B cell (primary cell): ENCODE data around the gene KCTD4. TPM values are rescaled to one million over a fixed set of nuclear protein-coding genes. Genes with fewer than 3 reads are reported as not detected.
"Not testable (repeated sequence)": the region's sequence is repeated elsewhere in the genome, so short reads cannot be mapped to it uniquely, and the experiment has no call there.

Experiments used
- ATAC-seq: fragments of 200-7000 bp; cut with Tn5 transposase; one replicate; pipeline ENCODE4 v1.10.0; 2021; ENCODE audit warnings: low read depth, mild to moderate bottlenecking, moderate number of reproducible peaks, moderate library complexity
- CTCF ChIA-PET: fragments of 350-600 bp; sonication (Branson Sonifier 250); formaldehyde crosslinking; loops from one replicate; lab custom pipeline; 2021; ENCODE audit warnings: antibody characterized with exemption, inconsistent platforms; lab: Charles Lee
- POLR2A ChIA-PET: fragments of 350-600 bp; sonication (Branson Sonifier 250); formaldehyde crosslinking; loops from one replicate; lab custom pipeline; 2021; ENCODE audit warnings: antibody characterized with exemption; lab: Charles Lee
- DNase-seq: peaks from one replicate; pipeline ENCODE4 v3.0.0; 2013
- H2AFZ ChIP-seq: 2 replicates; pipeline ENCODE4 v1.6.1; 2012; ENCODE audit warnings: mild to moderate bottlenecking, low read depth, low read length; ENCODE audit not compliant: insufficient read depth, poor library complexity, severe bottlenecking
- H3K27ac ChIP-seq, 2 donors: 1 replicate in 1 of 2; 2 replicates in 1 of 2; pipeline ENCODE4 v1.5.1; 2012 to 2013; ENCODE audit warnings: low read length in 2 of 2, mild to moderate bottlenecking in 2 of 2, moderate library complexity in 1 of 2
- H3K27me3 ChIP-seq, 4 experiments: fragments of 200-600 bp in 1 of 4; sonication (generic) in 1 of 4; replicated peaks in 1 of 4; 1 replicate in 2 of 4; 2 replicates in 2 of 4; pipeline versions ENCODE4 v1.6.1 to v1.7.0; 2013 to 2016; ENCODE audit warnings: low read length in 3 of 4, mild to moderate bottlenecking in 2 of 4, mixed read lengths in 1 of 4, moderate library complexity in 1 of 4; ENCODE audit not compliant: insufficient read depth in 4 of 4, control insufficient read depth in 3 of 4; ENCODE audit errors: control extremely low read depth in 1 of 4
- H3K36me3 ChIP-seq, 2 experiments: replicated peaks in 1 of 2; 1 replicate in 1 of 2; 2 replicates in 1 of 2; pipeline versions ENCODE4 v1.6.1 to v1.7.1; 2013; ENCODE audit warnings: low read length in 1 of 2; ENCODE audit not compliant: insufficient read depth in 2 of 2, control insufficient read depth in 1 of 2; ENCODE audit errors: control extremely low read depth in 1 of 2, extremely low read depth in 1 of 2
- H3K4me1 ChIP-seq, 2 donors: fragments of 200-600 bp in 1 of 2; sonication (generic) in 1 of 2; 1 replicate in 1 of 2; 2 replicates in 1 of 2; pipeline versions ENCODE4 v1.5.1 to v1.6.1; 2013 to 2017; ENCODE audit warnings: low read length in 2 of 2; ENCODE audit not compliant: control insufficient read depth in 2 of 2, insufficient read depth in 2 of 2
- H3K4me2 ChIP-seq: replicated peaks from 2 replicates; pipeline ENCODE3; 2012; ENCODE audit warnings: mild to moderate bottlenecking, low read depth, low read length; ENCODE audit not compliant: poor library complexity, severe bottlenecking
- H3K4me3 ChIP-seq, 5 experiments: fragments of 200-600 bp in 1 of 5; sonication (generic) in 1 of 5; 1 replicate in 3 of 5; 2 replicates in 2 of 5; pipeline versions ENCODE4 v1.5.1 to v1.7.0; 2011 to 2016; ENCODE audit warnings: low read length in 4 of 5, mild to moderate bottlenecking in 4 of 5, low read depth in 2 of 5, control low read depth in 1 of 5, moderate library complexity in 1 of 5; ENCODE audit not compliant: insufficient read depth in 1 of 5; ENCODE audit errors: control extremely low read depth in 1 of 5, extremely low read depth in 1 of 5
- H3K79me2 ChIP-seq: fragments of 200-600 bp; sonication (generic); one replicate; pipeline ENCODE4 v1.6.0; 2016; ENCODE audit warnings: low read length; ENCODE audit not compliant: control insufficient read depth, insufficient read depth
- H3K9ac ChIP-seq: fragments of 200-600 bp; sonication (generic); 2 replicates; pipeline ENCODE4 v1.6.1; 2017; ENCODE audit warnings: mild to moderate bottlenecking, low read length, moderate library complexity
- H3K9me3 ChIP-seq, 3 donors: one replicate each; pipeline versions ENCODE4 v1.6.1 to v1.7.1; 2013; ENCODE audit warnings: low read length in 2 of 3; ENCODE audit not compliant: control insufficient read depth in 2 of 3, insufficient read depth in 1 of 3; ENCODE audit errors: control extremely low read depth in 1 of 3
- H4K20me1 ChIP-seq: 2 replicates; pipeline ENCODE4 v1.6.0; 2012; ENCODE audit warnings: mild to moderate bottlenecking, low read length; ENCODE audit not compliant: insufficient read depth, control insufficient read depth, poor library complexity, severe bottlenecking
- H3K27ac Mint-ChIP-seq: one replicate; pipeline ENCODE4 v1.8.0; 2021; ENCODE audit warnings: mixed read lengths
- H3K27me3 Mint-ChIP-seq: one replicate; pipeline ENCODE4 v1.8.0; 2021; ENCODE audit warnings: mixed read lengths
- H3K4me1 Mint-ChIP-seq: one replicate; pipeline ENCODE4 v1.8.0; 2021; ENCODE audit warnings: mixed read lengths
- H3K4me3 Mint-ChIP-seq: one replicate; pipeline ENCODE4 v1.8.0; 2021; ENCODE audit warnings: mixed read lengths
- H3K9me3 Mint-ChIP-seq: one replicate; pipeline ENCODE4 v1.8.0; 2022; ENCODE audit warnings: mixed read lengths; ENCODE audit not compliant: insufficient read depth
- CTCF ChIP-seq: fragments of 200-600 bp; IDR thresholded peaks from one replicate; pipeline ENCODE4 v1.8.0; 2022; ENCODE audit warnings: antibody characterized with exemption, mild to moderate bottlenecking
- EZH2 ChIP-seq: IDR thresholded peaks from 2 replicates; pipeline ENCODE4 v1.6.1; 2012; ENCODE audit warnings: borderline replicate concordance, low read depth, mild to moderate bottlenecking, moderate library complexity, low read length; ENCODE audit not compliant: insufficient read depth, poor library complexity, severe bottlenecking
- whole genome bisulfite sequencing: methylation state at CpG from one replicate; pipeline ENCODE4 v1.1.5; 2013; ENCODE audit warnings: missing lambda C conversion rate; ENCODE audit not compliant: insufficient coverage; 5-methylcytosine and 5-hydroxymethylcytosine counted together
- intact Hi-C: fragments of 100-400 bp; cut with micrococcal nuclease; formaldehyde crosslinking; loops from one replicate; pipeline ENCODE4 v1.10.0; 2022
- polyA minus RNA-seq: library from RNA; depleted of rRNA, polyadenylated mRNA; stranded (reverse); fragments of >200 nt; gene quantifications from 2 replicates; pipeline ENCODE4 v1.2.3, GENCODE V29; 2012
- polyA plus RNA-seq: library from polyadenylated mRNA; depleted of rRNA; stranded (reverse); fragments of >200 nt; gene quantifications from 2 replicates; pipeline ENCODE4 v1.2.3, GENCODE V29; 2012
- total RNA-seq, 2 donors: library from RNA; stranded (reverse); fragments of 120-200 nt in 1 of 2; gene quantifications; 1 replicate in 1 of 2; 2 replicates in 1 of 2; pipeline versions ENCODE4 v1.2.3 to v1.2.4, GENCODE V29; 2013 to 2022

The KCTD4 gene
- total RNA-seq (not detected in 2 replicates), polyA plus RNA-seq (not detected in 2 replicates), polyA minus RNA-seq (not detected in 2 replicates)
- not detected for total RNA-seq (2013)

GRCh38 chr13:45200701-45201232, at the start of gene KCTD4:
KCTD4 (minus strand) TSS chr13:45201045; CDS start chr13:45194567, 6,478 bp downstream.
- Mint-ChIP-seq H3K27ac (no peak within 1 kb of the TSS), H3K4me1 (peaks cover 20% of the 10 kb centered on the region), H3K4me3 (no peak within 1 kb of the TSS), H3K9me3 (no peaks in the 10 kb centered on the region), H3K27me3 (no peaks in the 10 kb centered on the region)
- ChIA-PET POLR2A (no interaction called here), CTCF (no interaction called here)
- Histone ChIP-seq H3K36me3 (no peaks in the 10 kb centered on the region), H3K79me2 (peaks cover 19% of the 10 kb centered on the region), H3K4me3 (no peak within 1 kb of the TSS), H3K9ac (no peak within 1 kb of the TSS), H3K27me3 (no peaks in the 10 kb centered on the region), H3K9me3 (no peaks in the 10 kb centered on the region), H2AFZ (no peak within 1 kb of the TSS), H4K20me1 (peaks cover 10% of the 10 kb centered on the region), H3K4me1 (peaks cover under 1 to 3% of the 10 kb centered on the region in 2 donors), H3K4me2 (no peak within 1 kb of the TSS), H3K27ac (no peak within 1 kb of the TSS)
- DNase-seq (no peak), ATAC-seq (no peak)
- WGBS = no CpG with 5 or more reads among the region's 2 CpGs
- TF ChIP-seq EZH2 = no peak
- intact Hi-C loops = no loop called here

- no peaks in the 10 kb centered on the region for H3K27me3 Mint-ChIP-seq
- H3K4me3 Mint-ChIP-seq = no peak overlapping the region
- TF ChIP-seq CTCF (no peak), EZH2 (no peak)
- no peak overlapping the region for H3K27ac Mint-ChIP-seq
- CTCF ChIA-PET = no interaction called here
- ATAC-seq (no peak), DNase-seq (no peak)
- no peaks in the 10 kb centered on the region for H3K4me1 ChIP-seq
- no peaks in the 10 kb centered on the region for H3K27me3 ChIP-seq
- H3K4me3 ChIP-seq = no peak overlapping the region
- H3K27ac ChIP-seq = no peak overlapping the region
- H3K9ac ChIP-seq = no peak overlapping the region
- H4K20me1 ChIP-seq = no peaks in the 10 kb centered on the region
- no peaks in the 10 kb centered on the region for H3K9me3 Mint-ChIP-seq
- peaks cover 0 to 4% (median 0%) of the 10 kb centered on the region in 3 donors for H3K9me3 ChIP-seq
- POLR2A ChIA-PET = no interaction called here
- no peak overlapping the region for H2AFZ ChIP-seq
- H3K4me2 ChIP-seq = no peak overlapping the region
- H3K36me3 ChIP-seq = peaks cover 0 to 19% of the 10 kb centered on the region in 2 experiments
- WGBS = 90% methylated on average over 1 of the region's 3 CpGs
- intact Hi-C loops = no loop called here
- H3K4me1 Mint-ChIP-seq = no peaks in the 10 kb centered on the region
- peaks cover 3% of the 10 kb centered on the region for H3K79me2 ChIP-seq
Observed at GRCh38 chr13:45249662-45250061, 48.8 kb upstream of the KCTD4 start.

DNA sequence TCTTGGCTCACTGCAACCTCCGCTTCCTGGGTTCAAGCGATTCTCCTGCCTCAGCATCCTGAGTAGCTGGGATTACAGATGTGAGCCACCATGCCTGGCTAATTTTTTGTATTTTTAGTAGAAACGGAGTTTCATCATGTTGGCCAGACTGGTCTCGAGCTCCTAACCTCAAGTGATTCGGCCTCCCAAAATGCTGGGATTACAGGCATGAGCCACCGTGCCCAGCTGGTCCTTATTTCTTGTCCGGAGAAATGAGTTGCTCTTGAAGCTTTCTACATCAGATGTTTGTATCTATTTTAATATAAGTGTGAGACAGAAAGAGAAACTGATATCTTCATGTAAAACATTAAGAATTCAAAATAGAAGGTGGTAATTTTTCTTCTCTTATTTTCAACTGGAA, 43.9 kb upstream of the KCTD4 start:
- CTCF ChIA-PET, H3K27me3 Mint-ChIP-seq, H3K27ac ChIP-seq, ATAC-seq, H3K9me3 Mint-ChIP-seq, H3K4me1 Mint-ChIP-seq, H4K20me1 ChIP-seq, H3K9me3 ChIP-seq, H3K4me3 ChIP-seq, H3K36me3 ChIP-seq, H3K4me1 ChIP-seq, H3K79me2 ChIP-seq, H3K4me3 Mint-ChIP-seq, DNase-seq, H3K27ac Mint-ChIP-seq, H2AFZ ChIP-seq, POLR2A ChIA-PET, intact Hi-C loops, H3K9ac ChIP-seq, H3K27me3 ChIP-seq, H3K4me2 ChIP-seq: not testable (repeated sequence)
- WGBS = 95% methylated on average over 4 of the region's 7 CpGs
